Measurements from ENCODE around the gene DDX10. TPM values are rescaled to one million over a fixed set of nuclear protein-coding genes. Genes with fewer than 3 reads are reported as not detected.

Gene DDX10
- total RNA-seq, 8 experiments from 2014 or later, result 16.0 to 67.6 (median 21.6) TPM

GRCh38 chr11:108880510-108880909 lies 215.6 kb downstream of the DDX10 start:
- Histone ChIP-seq H3K27ac (no peak overlapping the region), H3K4me3 (no peak overlapping the region), H3K4me1 (replicated peaks in 1 of 2) (peaks cover 0 to 3% of the 10 kb centered on the region in 2 donors)
- no peak for ATAC-seq (replicated peaks in 6 of 8)
- WGBS, 10 experiments, result 63 to 100% (median 73%) methylated on average over 1 to 5 of the region's 5 CpGs; no CpG with 5 or more reads in 1 of the 10 experiments
- in situ Hi-C loops (cut with MboI; ENCODE audit: low pct_unique_long_range_greater_than_20kb in 2 of 9, low sequenced_read_pairs in 9 of 9, unreplicated experiment in 9 of 9), result no loop called here

- in situ Hi-C loops (cut with MboI; ENCODE audit: low pct_unique_long_range_greater_than_20kb in 2 of 9, low sequenced_read_pairs in 9 of 9, unreplicated experiment in 9 of 9), result no loop called here
- Histone ChIP-seq H3K4me1 (replicated peaks in 1 of 2) (peaks cover 0 to 3% of the 10 kb centered on the region in 2 donors), H3K27ac (no peak overlapping the region), H3K4me3 (no peak overlapping the region)
- peak in 6 of 8 experiments; percentile 25 to 75 (median 66) for ATAC-seq (replicated peaks in 6 of 8)
Measured at GRCh38 chr11:108881131-108881530, 216.3 kb downstream of the DDX10 start.

- in situ Hi-C loops (cut with MboI; ENCODE audit: low pct_unique_long_range_greater_than_20kb in 2 of 9, low sequenced_read_pairs in 9 of 9, unreplicated experiment in 9 of 9), result no loop called here
- ATAC-seq (replicated peaks in 6 of 8), result no peak
- Histone ChIP-seq H3K4me1 (replicated peaks in 1 of 2) (peaks cover 0 to 7% of the 10 kb centered on the region in 2 donors), H3K4me3 (no peak overlapping the region), H3K27ac (no peak overlapping the region)
- 62 to 93% (median 88%) methylated on average over 2 to 5 of the region's 5 CpGs for WGBS, 10 experiments
Measured at GRCh38 chr11:108882211-108882831, 217.5 kb downstream of the DDX10 start.

GRCh38 chr11:108886005-108886659 lies 221.3 kb downstream of the DDX10 start:
- in situ Hi-C loops (cut with MboI; ENCODE audit: low pct_unique_long_range_greater_than_20kb in 2 of 9, low sequenced_read_pairs in 9 of 9, unreplicated experiment in 9 of 9), result no loop called here
- 0 to 100% (median 73%) methylated on average over 1 to 2 of the region's 2 CpGs; no CpG with 5 or more reads in 1 of the 10 experiments for WGBS, 10 experiments
- peak in 6 of 8 experiments; percentile 10 to 87 (median 44) for ATAC-seq (replicated peaks in 6 of 8)
- H3K4me1 ChIP-seq (replicated peaks in 1 of 2), result peaks cover 0 to 5% of the 10 kb centered on the region in 2 donors
- H3K4me3 ChIP-seq, result no peak overlapping the region
- no peak overlapping the region for H3K27ac ChIP-seq

GRCh38 chr11:108886660-108887009 lies 221.8 kb downstream of the DDX10 start:
- Histone ChIP-seq H3K4me3 (no peak overlapping the region), H3K4me1 (replicated peaks in 1 of 2) (peaks cover 0 to 5% of the 10 kb centered on the region in 2 donors), H3K27ac (no peak overlapping the region)
- in situ Hi-C loops (cut with MboI; ENCODE audit: low pct_unique_long_range_greater_than_20kb in 2 of 9, low sequenced_read_pairs in 9 of 9, unreplicated experiment in 9 of 9), result no loop called here
- 0 to 85% (median 21%) methylated on average over 1 to 2 of the region's 2 CpGs; no CpG with 5 or more reads in 2 of the 10 experiments for WGBS, 10 experiments
- peak; percentile 47 to 91 (median 83) for ATAC-seq (replicated peaks in 6 of 8)

- Histone ChIP-seq H3K4me1 (replicated peaks in 1 of 2) (peaks cover 0 to 5% of the 10 kb centered on the region in 2 donors), H3K4me3 (no peak overlapping the region), H3K27ac (no peak overlapping the region)
- WGBS, 10 experiments, result 29 to 100% (median 96%) methylated on average over 2 to 8 of the region's 8 CpGs
- in situ Hi-C loops (cut with MboI; ENCODE audit: low pct_unique_long_range_greater_than_20kb in 2 of 9, low sequenced_read_pairs in 9 of 9, unreplicated experiment in 9 of 9), result no loop called here
- ATAC-seq (replicated peaks in 6 of 8), result peak in 1 of 8 experiments; percentile 10
Measured at GRCh38 chr11:108887436-108888238, 222.8 kb downstream of the DDX10 start.

GRCh38 chr11:108890482-108891105 lies 225.7 kb downstream of the DDX10 start:
- H3K27ac ChIP-seq, result no peak overlapping the region
- in situ Hi-C loops (cut with MboI; ENCODE audit: low pct_unique_long_range_greater_than_20kb in 2 of 9, low sequenced_read_pairs in 9 of 9, unreplicated experiment in 9 of 9), result no loop called here
- H3K4me1 ChIP-seq (replicated peaks in 1 of 2), result peaks cover 0 to 5% of the 10 kb centered on the region in 2 donors
- H3K4me3 ChIP-seq, result no peak overlapping the region
- WGBS, 10 experiments, result 50 to 94% (median 81%) methylated on average over 2 to 5 of the region's 5 CpGs; no CpG with 5 or more reads in 1 of the 10 experiments
- ATAC-seq (replicated peaks in 6 of 8), result no peak

GRCh38 chr11:108891143-108891542 lies 226.3 kb downstream of the DDX10 start:
- Histone ChIP-seq H3K4me1 (replicated peaks in 1 of 2) (peaks cover 0 to 4% of the 10 kb centered on the region in 2 donors), H3K4me3 (no peak overlapping the region), H3K27ac (no peak overlapping the region)
- WGBS, 10 experiments, result 40 to 100% (median 93%) methylated on average over 1 to 2 of the region's 2 CpGs; no CpG with 5 or more reads in 1 of the 10 experiments
- in situ Hi-C loops (cut with MboI; ENCODE audit: low pct_unique_long_range_greater_than_20kb in 2 of 9, low sequenced_read_pairs in 9 of 9, unreplicated experiment in 9 of 9), result no loop called here
- no peak for ATAC-seq (replicated peaks in 6 of 8)

- 60 to 100% (median 94%) methylated on average over 1 to 7 of the region's 7 CpGs for WGBS, 10 experiments
- no peak overlapping the region for H3K4me3 ChIP-seq
- H3K4me1 ChIP-seq (replicated peaks in 1 of 2), result no peaks in the 10 kb centered on the region
- ATAC-seq (replicated peaks in 6 of 8), result no peak
- in situ Hi-C loops (cut with MboI; ENCODE audit: low pct_unique_long_range_greater_than_20kb in 2 of 9, low sequenced_read_pairs in 9 of 9, unreplicated experiment in 9 of 9), result no loop called here
- no peak overlapping the region for H3K27ac ChIP-seq
Measured at GRCh38 chr11:108891909-108892511, 227.1 kb downstream of the DDX10 start.

- no peaks in the 10 kb centered on the region for H3K4me1 ChIP-seq (replicated peaks in 1 of 2)
- ATAC-seq (replicated peaks in 6 of 8), result peak in 5 of 8 experiments; percentile 19 to 83 (median 71)
- 10 to 70% (median 47%) methylated on average over 3 to 8 of the region's 8 CpGs for WGBS, 10 experiments
- H3K4me3 ChIP-seq, result no peak overlapping the region
- H3K27ac ChIP-seq, result no peak overlapping the region
- in situ Hi-C loops (cut with MboI; ENCODE audit: low pct_unique_long_range_greater_than_20kb in 2 of 9, low sequenced_read_pairs in 9 of 9, unreplicated experiment in 9 of 9), result no loop called here
Measured at GRCh38 chr11:108895579-108896480, 231.0 kb downstream of the DDX10 start.

- WGBS, 10 experiments, result 63 to 100% (median 95%) methylated on average over 1 of the region's 1 CpG; no CpG with 5 or more reads in 2 of the 10 experiments
- Histone ChIP-seq H3K4me1 (replicated peaks in 1 of 2) (no peaks in the 10 kb centered on the region), H3K4me3 (no peak overlapping the region), H3K27ac (no peak overlapping the region)
- in situ Hi-C loops (cut with MboI; ENCODE audit: low pct_unique_long_range_greater_than_20kb in 2 of 9, low sequenced_read_pairs in 9 of 9, unreplicated experiment in 9 of 9), result no loop called here
- no peak for ATAC-seq (replicated peaks in 6 of 8)
Measured at GRCh38 chr11:108897071-108897481, 232.2 kb downstream of the DDX10 start.

GRCh38 chr11:108897916-108898315 lies 233.0 kb downstream of the DDX10 start:
- Histone ChIP-seq H3K27ac (no peak overlapping the region), H3K4me3 (no peak overlapping the region), H3K4me1 (replicated peaks in 1 of 2) (no peaks in the 10 kb centered on the region)
- WGBS, 10 experiments, result 76 to 100% (median 100%) methylated on average over 1 to 5 of the region's 5 CpGs; no CpG with 5 or more reads in 1 of the 10 experiments
- no peak for ATAC-seq (replicated peaks in 6 of 8)
- in situ Hi-C loops (cut with MboI; ENCODE audit: low pct_unique_long_range_greater_than_20kb in 2 of 9, low sequenced_read_pairs in 9 of 9, unreplicated experiment in 9 of 9), result no loop called here
